Measurements from ENCODE around the gene CDPF1. TPM values are rescaled to one million over a fixed set of nuclear protein-coding genes. Genes with fewer than 3 reads are reported as not detected.

The CDPF1 gene
- total RNA-seq, 1 experiment from 2014 or later, result 6.3 TPM

DNA sequence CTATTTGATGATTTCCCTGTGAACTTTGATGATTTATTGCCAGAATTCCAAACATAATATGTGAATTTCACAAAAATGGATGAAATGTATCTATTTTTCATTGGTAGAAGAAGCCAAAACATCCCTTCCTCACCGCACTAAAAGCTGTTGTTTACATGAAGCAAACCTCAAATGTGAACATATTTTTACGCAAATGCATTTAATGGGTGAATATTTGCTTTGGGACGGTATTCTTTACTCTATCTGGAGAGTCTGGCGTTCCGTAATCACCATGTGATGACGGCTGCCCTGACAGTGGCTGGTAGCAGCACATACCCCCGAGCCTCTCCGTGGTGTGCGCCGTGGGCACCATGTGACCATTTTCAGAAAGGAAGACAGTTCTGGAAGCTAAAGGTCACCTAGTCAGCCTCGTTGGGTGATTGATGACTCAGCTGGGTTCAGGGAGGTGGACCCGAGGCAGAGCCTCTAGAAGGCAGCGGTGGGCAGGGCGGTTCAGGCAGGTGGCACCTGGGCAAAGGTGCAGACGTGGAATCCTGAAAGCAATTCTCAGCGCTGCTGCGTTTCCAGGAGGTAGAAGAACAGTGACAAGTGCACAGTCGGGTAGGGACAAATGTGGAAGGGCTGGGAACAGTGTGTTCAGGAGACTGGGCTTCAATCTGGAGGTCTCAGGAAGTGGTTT lies 54.5 kb downstream of the CDPF1 start:
- no peak for DNase-seq (ENCODE audit: unreplicated experiment)
- H3K36me3 Mint-ChIP-seq (ENCODE audit: insufficient read depth, unreplicated experiment), result peaks cover 17% of the 10 kb centered on the region
- no TSS peak for BruUV-seq (replicated peaks)
- H3K27me3 Mint-ChIP-seq (ENCODE audit: insufficient read depth, unreplicated experiment), result no peaks in the 10 kb centered on the region
- TF ChIP-seq, protein P1, sequence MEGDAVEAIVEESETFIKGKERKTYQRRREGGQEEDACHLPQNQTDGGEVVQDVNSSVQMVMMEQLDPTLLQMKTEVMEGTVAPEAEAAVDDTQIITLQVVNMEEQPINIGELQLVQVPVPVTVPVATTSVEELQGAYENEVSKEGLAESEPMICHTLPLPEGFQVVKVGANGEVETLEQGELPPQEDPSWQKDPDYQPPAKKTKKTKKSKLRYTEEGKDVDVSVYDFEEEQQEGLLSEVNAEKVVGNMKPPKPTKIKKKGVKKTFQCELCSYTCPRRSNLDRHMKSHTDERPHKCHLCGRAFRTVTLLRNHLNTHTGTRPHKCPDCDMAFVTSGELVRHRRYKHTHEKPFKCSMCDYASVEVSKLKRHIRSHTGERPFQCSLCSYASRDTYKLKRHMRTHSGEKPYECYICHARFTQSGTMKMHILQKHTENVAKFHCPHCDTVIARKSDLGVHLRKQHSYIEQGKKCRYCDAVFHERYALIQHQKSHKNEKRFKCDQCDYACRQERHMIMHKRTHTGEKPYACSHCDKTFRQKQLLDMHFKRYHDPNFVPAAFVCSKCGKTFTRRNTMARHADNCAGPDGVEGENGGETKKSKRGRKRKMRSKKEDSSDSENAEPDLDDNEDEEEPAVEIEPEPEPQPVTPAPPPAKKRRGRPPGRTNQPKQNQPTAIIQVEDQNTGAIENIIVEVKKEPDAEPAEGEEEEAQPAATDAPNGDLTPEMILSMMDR (IDR thresholded peaks at IDR 0.05; ENCODE audit: unreplicated experiment), result no peak
- intact Hi-C loops (cut with micrococcal nuclease), result no loop called here
- ChIA-PET POLR2A (no interaction called here), CTCF (interaction anchor here (1.0 kb wide), 1 partner anchor 172 kb away, joined by 4 read pairs; no protein-coding TSS in a partner anchor)
- H3K4me3 Mint-ChIP-seq (ENCODE audit: unreplicated experiment), result no peak overlapping the region
- no peaks in the 10 kb centered on the region for H3K4me1 Mint-ChIP-seq (ENCODE audit: insufficient read depth, unreplicated experiment)
- no peaks in the 10 kb centered on the region for H3K9me3 Mint-ChIP-seq (ENCODE audit: unreplicated experiment)
- H3K27ac Mint-ChIP-seq (ENCODE audit: low read depth, unreplicated experiment), result no peak overlapping the region

Other genes starting within 250 kb of the CDPF1 start
- 8.0 and 10.1 TPM in 2 replicates for gene PPARA, start 99.8 kb downstream of the CDPF1 start, total RNA-seq (2022)
- not detected in 2 replicates for gene PKDREJ, start 13.1 kb upstream of the CDPF1 start, total RNA-seq (2022)
- 16.7 and 17.8 TPM in 2 replicates for gene TTC38, start 17.7 kb upstream of the CDPF1 start, total RNA-seq (2022)
- gene GTSE1, start 46.6 kb upstream of the CDPF1 start, total RNA-seq (2022), result 12.7 and 19.9 TPM in 2 replicates
- 46.6 and 48.7 TPM in 2 replicates for gene TRMU, start 85.4 kb upstream of the CDPF1 start, total RNA-seq (2022)

Measured in MCF 10A (cell line).